ENCODE measurements around the gene PRRX1.

The PRRX1 gene

DNA sequence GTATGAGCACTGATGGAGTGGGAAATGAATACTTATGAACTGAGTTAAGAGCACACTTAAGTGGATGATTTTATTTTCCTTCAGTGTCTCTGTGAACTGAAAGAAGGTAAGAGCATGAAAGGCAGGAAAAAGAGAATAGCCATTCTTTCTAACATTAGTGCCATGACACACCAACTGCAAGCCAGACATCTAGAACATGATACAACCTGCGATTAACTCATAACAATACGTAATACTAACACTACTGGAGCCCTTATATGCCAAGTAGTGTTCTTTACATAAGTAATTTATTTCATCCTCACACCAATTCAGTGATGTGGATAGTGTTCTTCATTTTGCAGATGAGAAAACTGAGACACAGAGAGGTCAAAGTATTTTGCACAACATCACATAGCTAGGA lies 56.7 kb downstream of the PRRX1 start:
- no peak for DNase-seq (ENCODE audit: low read depth, low spot score)

DNA sequence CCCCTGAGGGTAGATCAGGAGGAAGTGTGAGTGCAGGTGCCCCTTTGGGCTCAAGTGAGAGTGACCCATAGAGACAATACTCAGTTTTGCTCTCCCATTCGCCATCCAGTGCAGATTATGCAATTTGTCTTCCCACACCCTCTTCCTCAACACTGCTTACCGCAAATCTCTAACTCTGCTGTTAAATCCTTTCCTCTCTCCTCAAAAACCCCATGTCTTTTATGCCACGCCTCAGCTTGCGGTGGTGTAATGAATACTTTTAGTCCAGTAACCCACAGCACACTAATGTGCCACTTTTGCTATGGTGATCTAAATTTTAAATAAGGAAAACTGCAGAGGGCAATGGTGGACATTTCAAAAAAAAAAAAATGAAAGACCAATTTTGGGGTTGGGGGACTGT lies 57.7 kb downstream of the PRRX1 start:
- no peak for DNase-seq (ENCODE audit: low read depth, low spot score)

DNA sequence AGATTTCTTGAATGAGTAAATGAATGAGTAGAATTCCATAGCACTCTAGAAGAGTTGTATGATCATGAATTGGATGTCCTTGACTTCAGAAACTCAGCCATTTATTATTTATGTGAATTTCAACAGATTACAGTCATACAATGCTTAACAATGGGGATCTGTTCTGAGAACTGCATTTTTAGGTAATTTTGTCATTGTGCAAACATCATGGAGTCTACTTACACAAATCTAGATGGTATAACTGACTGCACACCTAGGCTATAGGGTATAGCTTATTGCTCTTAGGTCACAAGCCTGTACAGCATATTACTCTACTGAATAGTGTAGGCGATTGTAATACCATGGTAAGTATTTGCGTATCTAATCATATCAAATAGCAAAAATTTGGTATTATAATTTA lies 59.6 kb downstream of the PRRX1 start:
- no peak for DNase-seq (ENCODE audit: low read depth, low spot score)

DNA sequence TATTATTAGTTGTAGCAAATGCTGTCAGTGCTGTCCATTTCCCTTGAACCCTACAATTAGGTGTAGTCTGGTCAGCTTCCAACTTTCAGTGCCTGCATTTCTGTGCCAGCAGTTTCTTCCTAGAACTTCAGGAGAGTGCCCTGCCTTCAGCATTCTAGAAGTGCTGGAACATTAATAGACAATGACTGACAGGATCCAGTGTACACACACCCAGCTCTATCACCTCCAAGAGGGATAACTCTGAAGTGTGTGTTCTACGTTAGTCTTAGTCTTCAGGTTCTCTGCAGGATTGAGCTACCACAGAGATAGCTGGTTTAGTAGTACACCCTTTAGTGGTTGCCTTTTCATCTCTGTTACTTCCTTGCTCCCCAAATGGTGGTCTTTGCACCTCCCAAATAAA lies 61.4 kb downstream of the PRRX1 start:
- no peak for DNase-seq (ENCODE audit: low read depth, low spot score)

DNA sequence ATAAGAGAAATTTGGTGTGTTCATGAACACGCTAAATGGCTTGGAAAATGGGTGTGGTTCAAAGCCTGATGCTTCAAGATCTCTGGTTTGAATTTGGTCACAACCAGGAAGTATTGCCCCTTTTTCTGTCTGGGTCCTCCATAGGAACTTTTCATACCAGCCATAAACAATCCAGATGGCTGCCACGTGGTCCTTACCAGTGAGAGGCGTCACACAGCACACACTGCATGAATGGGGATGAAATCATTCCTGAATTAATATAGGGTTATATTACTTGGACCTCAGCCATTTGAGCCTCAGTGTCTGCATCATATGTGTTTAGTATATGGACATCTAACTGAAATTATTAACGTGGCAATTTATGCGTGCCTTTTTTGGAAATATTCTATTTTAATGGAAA lies 64.0 kb downstream of the PRRX1 start:
- DNase-seq (ENCODE audit: low read depth, low spot score), result no peak

DNA sequence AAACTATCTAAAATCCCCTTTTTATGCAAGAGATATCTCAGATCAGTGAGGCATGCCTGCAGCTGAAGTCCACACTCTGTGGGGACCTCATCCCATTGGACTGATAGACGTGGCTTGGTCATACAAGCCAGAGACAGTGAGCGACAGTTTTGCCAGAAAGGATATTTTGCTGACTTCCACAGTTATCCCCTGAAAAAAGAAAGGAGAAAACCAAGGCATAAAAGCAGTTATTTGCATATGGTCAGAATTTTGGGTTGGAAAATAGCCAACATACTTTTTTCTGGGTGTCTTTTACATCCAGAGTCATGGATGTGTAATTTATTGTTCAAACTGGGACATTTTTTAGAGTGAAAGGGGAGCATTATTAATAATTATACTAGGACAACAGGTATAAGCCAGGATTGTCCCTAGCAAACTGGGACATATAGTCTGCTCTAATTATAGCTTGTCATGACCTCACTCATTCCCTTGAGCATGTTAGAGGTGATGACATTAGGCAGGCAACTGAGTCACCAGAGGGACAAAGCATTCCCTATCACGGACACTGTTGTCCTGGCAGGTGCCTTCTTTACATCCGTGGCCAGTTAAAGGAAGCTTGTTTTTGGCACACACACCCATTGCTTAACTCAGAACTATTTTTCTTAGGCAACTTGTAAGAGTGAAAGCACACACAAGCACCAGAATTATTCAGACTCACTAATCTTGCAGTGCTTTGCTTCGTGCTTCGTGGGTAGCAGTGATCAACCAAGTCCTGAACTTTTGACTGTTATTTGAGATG lies 65.5 kb downstream of the PRRX1 start:
- no peak for DNase-seq (ENCODE audit: low read depth, low spot score)

DNA sequence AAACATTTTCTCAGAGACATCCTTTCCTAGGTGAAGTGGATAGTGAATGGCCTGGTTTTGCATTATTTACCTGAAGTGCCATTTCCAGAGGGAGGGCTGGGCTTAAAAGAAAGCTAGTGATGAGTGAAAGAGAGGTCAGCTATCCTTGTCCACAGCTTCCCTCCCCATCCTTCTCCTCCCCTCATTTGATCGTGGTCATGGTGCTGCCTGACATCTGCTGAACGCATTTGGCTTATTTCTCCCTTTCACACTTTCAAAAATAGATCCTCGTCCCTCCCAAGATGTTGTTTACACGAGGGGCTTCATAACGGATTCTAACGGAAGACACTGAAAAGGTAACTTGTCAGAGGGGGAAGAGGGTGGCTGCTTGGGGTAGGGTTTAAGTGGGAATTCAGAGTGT lies 66.1 kb downstream of the PRRX1 start:
- no peak for DNase-seq (ENCODE audit: low read depth, low spot score)

DNA sequence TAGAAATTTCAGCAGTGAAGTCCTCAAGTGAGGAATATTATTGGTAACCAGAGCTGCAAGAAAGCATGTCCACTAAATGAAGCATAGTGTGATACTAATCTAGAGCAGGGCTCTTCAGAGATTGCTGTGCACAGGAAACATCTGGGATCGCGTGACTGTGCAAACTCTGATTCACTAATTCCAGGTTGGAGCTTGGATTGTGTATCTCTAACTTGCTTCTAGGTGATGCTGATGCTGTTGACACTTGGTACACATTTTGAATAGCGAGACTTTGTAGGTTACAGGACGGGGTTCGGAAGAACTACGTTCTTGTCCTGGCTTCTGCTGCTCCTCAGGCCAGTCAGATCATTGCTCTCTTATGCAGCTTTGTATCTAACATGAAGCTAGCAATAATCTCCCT lies 66.5 kb downstream of the PRRX1 start:
- no peak for DNase-seq (ENCODE audit: low read depth, low spot score)

DNA sequence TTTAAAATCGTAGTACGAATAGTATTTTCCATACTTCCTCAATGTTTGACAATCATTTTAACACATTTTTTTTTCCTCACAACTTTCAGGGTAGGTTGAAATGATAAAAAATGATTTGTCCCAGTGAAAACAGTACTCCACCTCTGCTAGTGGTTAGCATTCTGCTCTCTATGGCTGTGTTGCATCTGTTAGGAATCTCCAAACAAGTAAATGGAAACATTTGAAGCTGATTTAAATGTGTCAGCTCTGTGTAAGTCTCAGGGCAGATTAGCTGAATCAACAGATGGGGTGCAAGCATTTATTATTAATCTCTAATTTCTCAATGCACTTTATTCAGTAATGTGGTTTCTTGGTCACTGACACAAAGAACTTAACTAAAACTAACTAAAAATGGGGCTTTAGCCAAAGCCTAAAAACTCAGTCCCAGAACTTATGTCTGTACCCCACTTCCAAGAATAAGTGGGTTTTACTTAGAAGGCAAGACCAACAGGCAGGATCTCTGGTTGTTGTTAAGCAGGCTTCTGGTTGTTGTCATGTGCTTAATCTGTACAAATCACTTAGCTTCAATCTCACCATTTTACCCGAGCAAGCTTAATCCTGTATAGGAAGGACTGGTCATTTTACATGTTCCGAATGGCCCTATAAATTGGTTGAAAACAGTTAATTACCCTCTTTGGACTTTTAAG lies 67.8 kb downstream of the PRRX1 start:
- no peak for DNase-seq (ENCODE audit: low read depth, low spot score)

DNA sequence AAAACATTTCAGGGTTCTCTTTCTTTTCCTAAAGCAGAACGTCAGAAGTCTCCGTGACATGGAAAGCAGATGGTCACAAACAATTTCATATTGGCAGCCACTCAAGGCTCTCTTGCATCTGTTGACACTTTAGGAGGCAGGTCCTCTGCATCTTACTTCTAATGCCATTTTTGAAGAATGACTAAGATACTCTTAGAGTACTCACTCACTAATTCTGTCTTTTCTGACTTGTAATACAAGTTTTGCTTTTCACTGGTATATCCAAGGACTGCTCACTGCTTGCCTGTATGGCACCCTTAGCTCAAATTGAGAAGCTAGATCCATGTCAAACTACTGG lies 68.3 kb downstream of the PRRX1 start:
- no peak for DNase-seq (ENCODE audit: low read depth, low spot score)

DNA sequence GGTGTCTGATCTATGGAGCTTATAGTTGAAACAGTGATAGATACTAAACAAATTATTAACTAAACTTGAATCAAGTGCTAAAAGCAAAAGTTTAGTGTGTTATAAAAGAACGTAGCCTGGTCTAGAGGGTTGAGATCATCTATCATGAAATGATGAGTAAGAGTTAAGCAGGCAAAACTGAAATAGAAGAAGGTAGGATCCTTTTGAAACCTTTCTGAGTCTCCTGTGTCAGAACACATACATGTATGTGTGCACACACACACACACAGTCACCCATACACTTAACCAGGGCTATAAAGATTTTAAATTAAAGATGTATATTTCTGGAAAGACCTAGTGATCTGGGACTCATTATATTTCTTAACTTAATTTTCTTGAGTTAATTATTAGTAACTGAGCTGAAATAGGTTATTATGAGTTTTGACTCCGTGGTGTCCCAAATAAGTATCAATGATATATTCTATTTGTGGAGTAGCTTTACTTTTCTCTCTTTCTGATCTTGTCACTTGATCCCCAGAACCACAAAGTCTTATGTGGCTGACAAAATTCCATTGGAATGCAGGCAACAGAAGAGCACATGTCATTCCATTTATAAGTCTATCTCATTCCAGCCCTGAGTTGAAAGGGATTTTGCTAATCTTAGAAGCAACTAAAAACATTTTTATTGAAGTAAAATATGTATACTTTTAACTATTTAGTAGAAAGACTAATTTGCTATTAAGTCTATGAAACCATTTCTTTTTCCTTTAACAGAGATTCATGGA lies 70.7 kb downstream of the PRRX1 start:
- no peak for DNase-seq (ENCODE audit: low read depth, low spot score)

DNA sequence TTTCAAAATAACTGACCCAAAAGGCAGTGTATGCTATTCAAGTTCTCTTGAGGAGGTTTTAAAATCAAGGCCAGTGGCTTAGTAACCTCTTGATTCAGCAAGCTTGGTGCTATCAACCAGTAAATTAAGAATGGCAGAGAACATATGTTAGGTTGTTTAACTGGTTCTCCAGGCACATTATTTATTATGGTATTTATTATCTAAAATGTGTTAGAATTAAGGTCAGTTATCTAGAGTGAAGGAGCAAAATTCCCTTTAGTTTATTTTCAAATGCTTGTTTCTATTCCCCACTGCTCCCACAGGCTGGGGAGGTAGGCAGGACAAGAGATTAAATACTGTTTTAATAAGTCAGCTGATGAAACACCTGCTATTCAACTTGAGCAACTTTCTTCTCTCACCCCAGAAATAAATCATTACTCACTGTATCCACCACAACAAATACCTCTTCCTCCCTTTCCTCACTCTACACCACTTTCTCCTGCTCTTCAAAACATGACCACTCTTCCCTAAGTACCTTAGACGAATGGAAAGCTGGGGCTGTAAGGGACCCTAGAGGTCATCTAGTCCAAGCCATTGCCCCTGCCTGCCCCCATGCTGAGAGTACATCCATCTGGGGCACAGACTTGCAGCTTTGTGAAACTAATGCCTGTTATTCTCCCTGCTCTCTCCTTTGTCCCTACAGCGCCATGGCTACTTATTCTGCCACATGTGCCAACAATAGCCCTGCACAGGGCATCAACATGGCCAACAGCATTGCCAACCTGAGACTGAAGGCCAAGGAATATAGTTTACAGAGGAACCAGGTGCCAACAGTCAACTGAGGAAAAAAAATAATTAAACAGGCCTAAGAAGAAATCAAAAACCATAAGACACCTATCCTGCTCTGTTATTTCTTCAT lies 71.7 kb downstream of the PRRX1 start:
- DNase-seq (ENCODE audit: low read depth, low spot score), result no peak

DNA sequence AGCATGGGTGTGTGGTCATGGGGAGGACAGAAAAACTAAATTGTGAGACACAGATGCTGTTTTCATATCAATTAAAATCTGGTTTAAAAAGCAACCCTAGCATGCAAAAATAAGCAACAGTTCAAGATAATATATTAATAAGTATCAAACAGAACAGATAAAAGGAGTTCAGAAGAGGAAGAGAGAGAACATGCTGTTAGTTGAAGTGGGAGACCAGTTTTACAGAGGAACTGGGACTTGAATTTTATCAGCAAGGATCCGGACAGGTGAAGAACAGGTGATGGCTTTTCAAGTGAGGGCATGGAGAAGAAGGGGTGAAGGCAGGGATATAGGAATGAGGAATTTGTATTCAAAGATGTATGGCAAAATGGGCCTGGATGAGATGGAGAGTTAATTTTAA lies 75.9 kb downstream of the PRRX1 start:
- DNase-seq (ENCODE audit: low read depth, low spot score), result no peak

DNA sequence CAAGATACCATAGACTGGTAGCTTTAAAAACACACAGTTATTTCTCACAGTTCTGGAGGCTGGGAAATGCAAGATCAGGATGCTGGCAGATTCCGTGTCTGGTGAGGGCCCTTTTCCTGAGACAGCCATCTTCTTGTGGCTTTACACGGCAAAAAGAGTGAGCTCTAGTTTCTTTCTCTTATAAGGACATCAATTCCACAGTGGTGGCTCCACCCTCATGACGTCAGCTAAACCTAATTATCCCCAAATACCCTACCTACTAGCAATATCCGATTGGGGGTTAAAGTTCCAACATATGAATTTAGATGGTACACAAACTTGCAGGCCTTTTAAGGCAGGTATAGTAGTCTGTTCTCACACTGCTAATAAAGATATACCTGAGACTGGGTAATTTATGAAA lies 77.7 kb downstream of the PRRX1 start:
- DNase-seq (ENCODE audit: low read depth, low spot score), result no peak

DNA sequence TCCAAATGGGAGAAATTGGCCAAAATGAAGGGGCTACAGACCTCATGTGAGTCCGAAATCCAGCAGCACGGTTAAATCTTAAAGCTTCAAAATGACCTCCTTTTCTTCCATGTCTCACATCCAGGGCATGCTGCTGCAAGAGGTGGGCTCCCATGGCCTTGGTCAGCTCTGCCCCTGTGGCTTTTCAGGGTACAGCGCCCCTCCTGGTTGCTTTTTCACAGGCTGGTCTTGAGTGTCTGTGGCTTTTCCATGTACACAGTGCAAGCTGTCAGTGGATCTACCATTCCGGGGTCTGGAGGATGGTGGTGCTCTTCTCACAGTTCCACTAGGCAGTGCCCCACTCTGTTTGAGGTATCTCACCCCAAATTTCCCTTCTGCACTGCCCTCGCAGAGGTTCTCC lies 78.7 kb downstream of the PRRX1 start:
- no peak for DNase-seq (ENCODE audit: low read depth, low spot score)

DNA sequence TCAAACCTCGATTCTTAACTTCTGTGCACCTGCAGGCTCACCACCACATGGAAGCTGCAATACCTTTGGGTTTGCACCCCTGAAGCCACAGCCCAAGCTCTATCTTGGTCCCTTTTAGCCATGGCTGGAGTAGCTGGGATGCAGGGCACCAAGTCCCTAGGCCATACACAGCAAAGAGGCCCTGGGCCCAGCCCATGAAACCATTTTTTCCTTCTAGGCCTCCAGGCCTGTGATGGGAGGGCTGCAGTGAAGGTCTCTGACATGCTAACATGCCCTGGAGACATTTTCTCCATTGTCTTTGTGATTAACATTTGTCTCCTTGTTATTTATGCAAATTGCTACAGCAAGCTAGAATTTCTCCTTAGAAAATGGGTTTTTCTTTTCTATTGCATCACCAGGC lies 79.2 kb downstream of the PRRX1 start:
- no peak for DNase-seq (ENCODE audit: low read depth, low spot score)

DNA sequence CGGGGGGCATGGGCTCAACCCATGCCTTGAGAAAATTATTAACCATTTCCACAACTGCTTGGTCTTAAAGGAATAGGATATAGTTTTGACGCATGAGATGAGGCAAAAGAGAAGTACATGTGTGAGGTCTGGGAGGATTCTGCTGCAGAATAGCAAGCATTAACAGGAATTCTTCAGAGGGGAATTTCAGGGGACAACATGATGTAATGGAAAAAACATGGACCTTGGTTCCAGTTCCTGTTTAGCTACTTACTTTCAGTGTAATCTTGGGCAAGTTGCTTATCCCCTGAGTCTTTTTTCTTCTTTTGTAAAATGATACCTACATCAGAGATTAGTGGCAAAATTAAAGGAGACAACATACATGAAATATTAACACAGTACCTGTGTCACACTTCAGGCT lies 85.6 kb downstream of the PRRX1 start:
- DNase-seq (ENCODE audit: low read depth, low spot score), result no peak

DNA sequence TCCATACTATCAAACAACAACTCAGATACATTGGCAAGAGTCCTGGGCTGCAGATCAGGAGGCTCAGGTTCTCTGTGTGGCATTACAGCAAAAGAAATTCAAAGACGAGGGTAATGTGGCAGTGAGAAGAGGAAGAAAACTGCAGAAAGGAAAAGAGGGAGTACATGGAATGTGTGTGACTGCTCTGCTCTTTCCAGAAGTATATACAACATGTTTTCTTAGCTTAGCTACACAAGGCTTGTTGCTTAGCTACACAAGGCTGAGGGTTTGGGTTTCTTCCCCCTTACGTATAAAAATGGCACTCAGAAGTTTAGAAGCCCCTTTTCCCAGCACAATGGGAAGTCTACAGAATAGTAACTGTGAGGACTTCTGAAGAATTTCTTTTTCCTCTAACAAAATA lies 86.0 kb downstream of the PRRX1 start:
- DNase-seq (ENCODE audit: low read depth, low spot score), result no peak

DNA sequence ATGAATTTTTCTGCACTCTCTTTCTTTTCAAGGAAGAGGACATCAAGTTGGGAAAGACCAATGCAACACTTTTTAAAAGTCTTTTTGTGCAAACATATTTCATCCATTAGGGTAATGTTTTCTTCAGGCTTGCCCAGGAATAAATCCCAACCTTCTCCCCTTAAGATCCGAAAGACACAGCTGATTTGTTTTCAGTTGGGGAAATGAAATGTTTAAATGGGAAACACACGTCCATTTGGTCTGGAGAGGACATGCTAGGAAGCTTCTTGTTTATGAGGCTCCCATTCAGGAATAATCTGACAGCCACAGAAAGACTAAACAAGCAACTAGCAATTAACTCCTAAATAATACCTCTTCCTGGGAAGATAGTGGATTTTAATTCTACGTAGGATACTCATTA lies 91.9 kb downstream of the PRRX1 start:
- no peak for DNase-seq (ENCODE audit: low read depth, low spot score)

DNA sequence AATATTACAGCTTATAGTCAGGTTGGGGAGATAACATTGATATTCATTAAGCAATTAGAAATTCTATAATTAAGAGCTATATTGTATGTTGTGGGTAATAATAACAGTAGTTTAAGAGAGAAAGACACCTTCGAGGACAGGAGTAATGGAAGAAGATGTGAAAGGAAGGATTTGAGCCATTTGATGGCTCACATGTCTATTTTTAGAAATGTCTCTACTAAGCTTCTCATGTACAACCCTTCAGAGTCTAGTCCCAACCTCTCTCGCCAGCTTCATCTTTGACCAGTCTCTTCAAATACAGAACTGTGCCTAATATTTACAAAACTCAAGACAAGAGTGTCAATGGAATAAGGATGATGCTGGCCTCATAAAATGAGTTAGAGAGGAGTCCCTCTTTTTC lies 95.1 kb downstream of the PRRX1 start:
- no peak for DNase-seq (ENCODE audit: low read depth, low spot score)

DNA sequence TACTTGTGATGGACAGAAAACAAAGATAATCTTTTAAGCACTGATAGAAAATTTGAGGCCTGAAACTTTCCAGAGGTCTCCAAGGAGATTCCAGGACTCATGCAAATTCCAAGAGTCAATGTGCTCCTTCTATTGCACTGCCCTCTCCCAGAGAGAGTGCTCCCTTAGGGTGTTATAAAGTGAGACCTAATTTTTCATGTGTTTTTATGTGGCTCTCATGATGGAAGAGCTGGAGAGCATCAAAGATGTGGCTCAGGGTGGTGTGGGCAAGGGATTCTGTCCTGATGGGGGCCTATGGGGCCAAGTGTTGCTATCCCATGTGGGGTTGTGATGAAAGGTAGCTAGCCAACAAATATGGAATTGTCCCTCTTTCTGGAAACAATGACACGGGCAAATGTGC lies 101.3 kb downstream of the PRRX1 start:
- DNase-seq (ENCODE audit: low read depth, low spot score), result no peak

All from activated naive CD8-positive, alpha-beta T cell treated with anti-CD3 and anti-CD28 coated beads, Interleukin-2, amount 50 U/mL, for 16 hours (primary cell).